Stomach (tissue), 19 donors: Measurements from ENCODE around the gene MKX. TPM values are rescaled to one million over a fixed set of nuclear protein-coding genes. Genes with fewer than 3 reads are reported as not detected.

ENCODE experiments used
- DNase-seq, 2 donors: peaks; one replicate each; pipeline versions ENCODE4 v3.0.0 to v3.0.0-alpha.2; 2013 to 2019
- H3K27ac ChIP-seq, 5 donors: fragments of 200-600 bp in 4 of 5; sonication (generic) in 4 of 5; one replicate each; pipeline ENCODE4 v1.5.1; 2013 to 2019; ENCODE audit warnings: mild to moderate bottlenecking in 1 of 5, moderate library complexity in 1 of 5
- H3K27me3 ChIP-seq, 3 donors: fragments of 200-600 bp; sonication (generic); one replicate each; pipeline ENCODE4 v1.5.1; 2017 to 2019; ENCODE audit warnings: mixed run types in 1 of 3
- H3K36me3 ChIP-seq, 4 donors: fragments of 200-600 bp; sonication (generic); 1 replicate in 3 of 4; 2 replicates in 1 of 4; pipeline ENCODE4 v1.5.1; 2016 to 2019
- H3K4me1 ChIP-seq, 4 donors: fragments of 200-600 bp; sonication (generic); one replicate each; pipeline ENCODE4 v1.5.1; 2016 to 2019
- H3K4me3 ChIP-seq, 4 donors: fragments of 200-600 bp; sonication (generic) in 3 of 4; one replicate each; pipeline ENCODE4 v1.5.1; 2016 to 2019; ENCODE audit warnings: mild to moderate bottlenecking in 1 of 4
- H3K9me3 ChIP-seq, 4 donors: fragments of 200-600 bp; sonication (generic); one replicate each; pipeline ENCODE4 v1.5.1; 2016 to 2019
- EP300 ChIP-seq: sonication (generic); formaldehyde crosslinking; IDR thresholded peaks from one replicate; pipeline ENCODE4 v1.6.1; 2017; ENCODE audit warnings: antibody characterized with exemption
- POLR2A ChIP-seq, 4 donors: fragments of 450-650 bp; IDR thresholded peaks; one replicate each; pipeline ENCODE4 v1.6.1; 2016; ENCODE audit warnings: antibody characterized with exemption in 4 of 4, control low read depth in 2 of 4, mild to moderate bottlenecking in 1 of 4, moderate library complexity in 1 of 4
- POLR2AphosphoS5 ChIP-seq, 3 donors: sonication (generic); formaldehyde crosslinking; IDR thresholded peaks; one replicate each; pipeline ENCODE4 v1.6.1; 2016; ENCODE audit warnings: antibody characterized with exemption in 3 of 3
- WGBS, 5 donors: extraction: QIAGEN DNeasy Blood & Tissue Kit in 3 of 5; methylation state at CpG; one replicate each; pipeline versions ENCODE4 v1.1.5 to v1.1.7; 2013 to 2018; 5-methylcytosine and 5-hydroxymethylcytosine counted together
- intact Hi-C: fragments of 100-400 bp; cut with DNase I; formaldehyde crosslinking; loops from one replicate; pipeline ENCODE4 v1.15.1; 2023; ENCODE audit warnings: low total_unique reads
- long read RNA-seq, 10 donors: transcript quantifications; one replicate each; lab custom pipeline, GENCODE V29; 2026
- polyA plus RNA-seq, 3 donors: library from polyadenylated mRNA; stranded (reverse); fragments of 200-250 nt; gene quantifications; one replicate each; pipeline ENCODE4 v1.2.3, GENCODE V29; 2013
- total RNA-seq, 5 donors: library from RNA; depleted of rRNA; stranded (reverse); fragments of >200 nt; gene quantifications; one replicate each; pipeline versions ENCODE4 v1.1.0 to v1.2.3, GENCODE V29; 2014 to 2016
- TF ChIP-seq, protein P1 (sequence below), 7 experiments: fragments of 450-650 bp in 4 of 7; fragments of 200-600 bp in 3 of 7; sonication (generic) in 3 of 7; IDR thresholded peaks; one replicate each; pipeline ENCODE4 v1.5.1; 2016 to 2019; ENCODE audit warnings: antibody characterized with exemption in 7 of 7, control low read depth in 2 of 7, mild to moderate bottlenecking in 1 of 7
- donor health status: healthy with polysubstance abuse.
- donor health status: Bipolar disorder and iron deficiency.
- donor health status: healthy.

The MKX gene, protein sequence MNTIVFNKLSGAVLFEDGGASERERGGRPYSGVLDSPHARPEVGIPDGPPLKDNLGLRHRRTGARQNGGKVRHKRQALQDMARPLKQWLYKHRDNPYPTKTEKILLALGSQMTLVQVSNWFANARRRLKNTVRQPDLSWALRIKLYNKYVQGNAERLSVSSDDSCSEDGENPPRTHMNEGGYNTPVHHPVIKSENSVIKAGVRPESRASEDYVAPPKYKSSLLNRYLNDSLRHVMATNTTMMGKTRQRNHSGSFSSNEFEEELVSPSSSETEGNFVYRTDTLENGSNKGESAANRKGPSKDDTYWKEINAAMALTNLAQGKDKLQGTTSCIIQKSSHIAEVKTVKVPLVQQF
- total RNA-seq (10 to 100 TPM in 2 of 5 donors, 1 to 10 TPM in 2, not detected in 1; 1.6 to 24.1 (median 12.2) TPM), polyA plus RNA-seq (under 1 TPM in 2 of 3 donors, not detected in 1; 0.06 to 0.33 TPM)
- long read RNA-seq, donor 1, partial matches to known transcripts = 0 of 1 reads
- long read RNA-seq, donor 1, other reads (novel, unspliced or antisense) = 0 of 1 reads
- long read RNA-seq, donor 2, partial matches to known transcripts = 0 of 3 reads
- long read RNA-seq, donor 2, other reads (novel, unspliced or antisense) = 0 of 3 reads
- long read RNA-seq, donor 3 = 0 reads
- long read RNA-seq, donor 4, partial matches to known transcripts = 0 of 1 reads
- long read RNA-seq, donor 4, other reads (novel, unspliced or antisense) = 0 of 1 reads
- long read RNA-seq, donor 5 = 0 reads
- long read RNA-seq, donor 6, partial matches to known transcripts = 0 of 1 reads
- long read RNA-seq, donor 6, other reads (novel, unspliced or antisense) = 0 of 1 reads
- long read RNA-seq, donor 7, partial matches to known transcripts = 0 of 3 reads
- long read RNA-seq, donor 7, other reads (novel, unspliced or antisense) = 0 of 3 reads
- long read RNA-seq, donor 8 = 0 reads
- long read RNA-seq, donor 9, partial matches to known transcripts = 0 of 1 reads
- long read RNA-seq, donor 9, other reads (novel, unspliced or antisense) = 0 of 1 reads
- long read RNA-seq, donor 10 = 0 reads

DNA sequence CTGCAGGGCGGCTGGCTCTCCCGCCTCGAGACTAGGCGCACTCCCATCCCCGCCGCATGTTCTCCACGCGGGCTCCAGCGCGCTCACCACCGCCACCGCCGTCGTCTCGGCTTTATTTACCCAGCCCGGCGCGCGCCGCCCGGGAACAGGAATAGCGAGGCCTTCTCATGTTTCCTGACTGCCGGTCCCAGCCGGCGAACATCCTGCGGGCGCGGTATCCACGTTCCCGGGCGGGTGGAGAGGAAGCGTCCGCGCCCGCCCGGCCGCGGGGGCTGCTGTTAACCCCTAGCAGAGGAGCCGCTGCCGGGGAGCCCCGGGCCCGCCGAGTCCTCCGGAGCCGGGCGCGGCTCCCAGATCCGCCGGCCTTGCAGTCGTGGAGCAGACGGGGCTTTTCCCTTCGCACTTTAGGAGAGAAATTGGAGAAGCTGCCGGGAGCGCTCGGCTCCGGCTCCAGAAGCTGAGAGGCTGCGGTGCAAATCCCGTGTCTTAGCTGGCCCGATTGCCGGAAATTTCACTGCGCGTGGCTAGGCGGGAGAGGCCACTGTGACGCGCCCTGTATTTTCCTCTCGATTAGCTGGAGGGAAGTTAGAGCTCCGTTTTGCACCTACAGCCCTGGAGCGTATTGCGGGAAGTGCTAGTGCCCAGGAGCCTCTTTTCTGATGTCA lies at the start of gene MKX:
TSS of gene MKX (minus strand) at position 88 of the 665 bp plus-strand sequence. CDS start 2,404 bp downstream, outside the sequence.
- Histone ChIP-seq H3K27me3 (peaks cover 0 to 100% (median 68%) of the 10 kb centered on the region in 3 donors), H3K4me1 (peaks cover 51 to 63% (median 58%) of the 10 kb centered on the region in 4 donors), H3K27ac (peak within 1 kb of the TSS in 3 of 5 donors; percentile 77 to 93 (median 86)), H3K36me3 (no peaks in the 10 kb centered on the region), H3K4me3 (peak within 1 kb of the TSS; percentile 60 to 77 (median 72)), H3K9me3 (no peaks in the 10 kb centered on the region)
- peak; percentile 44 to 87 for DNase-seq
- intact Hi-C loops = no loop called here
- WGBS, 5 donors = 1 to 8% (median 2%) methylated on average over 10 to 69 of the region's 69 CpGs
- no peak for TF ChIP-seq EP300
- TF ChIP-seq, protein P1, sequence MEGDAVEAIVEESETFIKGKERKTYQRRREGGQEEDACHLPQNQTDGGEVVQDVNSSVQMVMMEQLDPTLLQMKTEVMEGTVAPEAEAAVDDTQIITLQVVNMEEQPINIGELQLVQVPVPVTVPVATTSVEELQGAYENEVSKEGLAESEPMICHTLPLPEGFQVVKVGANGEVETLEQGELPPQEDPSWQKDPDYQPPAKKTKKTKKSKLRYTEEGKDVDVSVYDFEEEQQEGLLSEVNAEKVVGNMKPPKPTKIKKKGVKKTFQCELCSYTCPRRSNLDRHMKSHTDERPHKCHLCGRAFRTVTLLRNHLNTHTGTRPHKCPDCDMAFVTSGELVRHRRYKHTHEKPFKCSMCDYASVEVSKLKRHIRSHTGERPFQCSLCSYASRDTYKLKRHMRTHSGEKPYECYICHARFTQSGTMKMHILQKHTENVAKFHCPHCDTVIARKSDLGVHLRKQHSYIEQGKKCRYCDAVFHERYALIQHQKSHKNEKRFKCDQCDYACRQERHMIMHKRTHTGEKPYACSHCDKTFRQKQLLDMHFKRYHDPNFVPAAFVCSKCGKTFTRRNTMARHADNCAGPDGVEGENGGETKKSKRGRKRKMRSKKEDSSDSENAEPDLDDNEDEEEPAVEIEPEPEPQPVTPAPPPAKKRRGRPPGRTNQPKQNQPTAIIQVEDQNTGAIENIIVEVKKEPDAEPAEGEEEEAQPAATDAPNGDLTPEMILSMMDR (IDR thresholded peaks at IDR 0.05) = no peak
- TF ChIP-seq POLR2A (IDR thresholded peaks at IDR 0.05) = no peak
- TF ChIP-seq POLR2AphosphoS5 (IDR thresholded peaks at IDR 0.05) = no peak

DNA sequence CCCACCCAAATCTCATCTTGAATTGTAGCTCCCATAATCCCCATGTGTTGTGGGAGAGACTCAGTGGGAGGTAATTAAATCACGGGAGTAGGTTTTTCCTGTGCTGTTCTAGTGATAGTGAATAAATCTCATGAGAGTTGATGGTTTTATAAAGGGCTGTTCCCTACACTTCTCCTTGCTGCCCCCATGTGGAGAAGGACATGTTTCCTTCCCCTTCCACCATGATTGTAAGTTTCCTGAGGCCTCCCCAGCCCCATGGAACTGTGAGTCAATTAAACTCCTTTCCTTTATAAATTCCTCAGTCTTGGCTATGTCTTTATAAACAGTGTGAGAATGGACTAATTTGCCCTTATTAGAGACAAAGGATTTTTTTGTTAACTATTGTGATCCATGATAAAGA lies 48.5 kb upstream of the MKX start:
- Histone ChIP-seq H3K9me3 (no peaks in the 10 kb centered on the region), H3K27ac (no peak overlapping the region), H3K4me3 (no peak overlapping the region), H3K36me3 (no peaks in the 10 kb centered on the region), H3K27me3 (no peaks in the 10 kb centered on the region), H3K4me1 (no peaks in the 10 kb centered on the region)
- WGBS, 5 donors = 41 to 66% (median 43%) methylated on average over 1 of the region's 1 CpG
- TF ChIP-seq EP300 (no peak), POLR2AphosphoS5 (IDR thresholded peaks at IDR 0.05) (no peak), POLR2A (IDR thresholded peaks at IDR 0.05) (no peak)
- TF ChIP-seq, protein P1 (IDR thresholded peaks at IDR 0.05) = no peak
- DNase-seq = no peak
- intact Hi-C loops = no loop called here

DNA sequence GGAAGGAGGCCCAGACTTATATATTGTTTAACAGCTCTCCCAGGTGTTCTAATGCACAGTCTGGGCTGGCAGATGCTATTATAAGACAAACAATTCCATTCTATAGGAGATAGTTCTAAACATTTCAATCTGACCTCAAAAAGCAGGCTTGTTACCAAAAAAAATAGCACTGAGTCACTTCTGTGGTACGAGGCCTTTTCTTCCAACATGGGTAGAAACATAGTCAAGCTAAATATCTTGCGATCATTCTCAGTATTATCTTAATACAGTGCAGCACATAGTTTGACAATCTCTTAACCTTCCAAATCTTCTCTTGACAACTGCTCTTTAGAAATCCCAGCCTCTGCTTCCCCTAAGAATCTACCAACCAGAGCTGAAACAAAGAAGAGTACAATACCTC lies 46.6 kb upstream of the MKX start:
- Histone ChIP-seq H3K4me1 (no peaks in the 10 kb centered on the region), H3K4me3 (no peak overlapping the region), H3K27ac (no peak overlapping the region), H3K36me3 (no peaks in the 10 kb centered on the region), H3K27me3 (peaks cover 0 to 6% (median 0%) of the 10 kb centered on the region in 3 donors), H3K9me3 (no peaks in the 10 kb centered on the region)
- no peak for TF ChIP-seq POLR2AphosphoS5 (IDR thresholded peaks at IDR 0.05)
- TF ChIP-seq, protein P1 (IDR thresholded peaks at IDR 0.05) = no peak
- TF ChIP-seq POLR2A (IDR thresholded peaks at IDR 0.05) = no peak
- TF ChIP-seq EP300 = no peak
- 78 to 85% (median 78%) methylated on average over 2 of the region's 2 CpGs for WGBS, 5 donors
- no peak for DNase-seq
- intact Hi-C loops = no loop called here
